Limb (tissue), 2 donors: Measurements from ENCODE around the gene MAST4.

Source experiments
- DNase-seq, 2 donors: peaks; one replicate each; pipeline ENCODE4 v3.0.0-alpha.2; 2016; ENCODE audit errors: extremely low spot score in 2 of 2

Gene MAST4

DNA sequence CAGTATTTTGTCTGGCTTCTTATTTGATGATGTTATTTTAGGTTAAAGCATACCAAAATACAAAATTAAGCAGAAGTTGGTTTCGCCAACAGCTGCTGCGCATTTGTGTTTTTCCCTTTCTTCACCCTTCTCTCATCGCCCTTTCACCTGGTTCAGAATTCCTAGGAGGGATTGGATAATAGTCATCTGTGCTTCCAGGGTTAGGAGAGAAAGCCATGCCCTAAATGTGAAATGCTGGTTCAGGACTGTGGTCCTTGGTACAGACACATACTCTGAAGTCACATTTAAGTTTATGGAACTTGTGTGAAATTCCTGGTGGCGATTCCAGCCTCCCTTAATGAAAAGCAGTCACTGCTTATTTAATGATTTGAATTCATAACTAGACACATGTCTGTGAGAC lies 7.7 kb downstream of the MAST4 start:
- DNase-seq = no peak

DNA sequence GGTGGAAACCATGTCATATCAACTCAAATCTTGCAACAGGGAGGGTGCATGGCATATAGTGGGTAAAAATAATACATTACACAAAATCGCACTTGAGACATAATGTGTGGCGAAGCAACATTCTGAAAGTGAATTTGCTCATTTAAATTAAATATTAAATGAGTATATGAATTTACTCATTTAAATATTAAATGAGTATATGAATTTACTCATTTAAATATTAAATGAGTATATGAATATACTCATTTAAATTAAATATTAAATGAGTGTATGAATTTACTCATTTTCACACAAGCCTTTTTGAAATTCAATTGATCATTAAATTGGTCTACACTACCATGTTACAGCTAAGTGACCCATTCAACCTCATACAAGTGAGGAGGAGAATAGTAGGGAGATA lies 10.5 kb downstream of the MAST4 start:
- no peak for DNase-seq

DNA sequence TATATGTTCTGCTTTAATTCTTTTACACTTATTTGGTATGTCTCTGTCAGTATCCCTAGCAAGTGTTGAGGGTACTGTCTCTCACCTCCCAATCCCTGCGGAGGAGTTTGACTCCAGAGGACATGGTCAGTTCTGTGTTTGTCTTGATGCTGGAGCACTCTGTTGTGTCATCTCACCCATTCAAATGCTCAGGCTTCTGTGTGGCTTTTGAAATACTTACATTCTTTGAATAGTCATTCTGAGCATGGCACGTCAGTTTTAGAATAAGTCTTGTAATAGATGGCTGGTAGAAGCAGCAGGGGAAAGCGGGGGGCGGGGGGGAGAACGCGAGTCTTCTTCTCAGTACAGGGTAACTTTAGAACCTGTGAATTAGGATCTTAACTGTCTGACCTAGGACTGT lies 12.3 kb downstream of the MAST4 start:
- DNase-seq = no peak

DNA sequence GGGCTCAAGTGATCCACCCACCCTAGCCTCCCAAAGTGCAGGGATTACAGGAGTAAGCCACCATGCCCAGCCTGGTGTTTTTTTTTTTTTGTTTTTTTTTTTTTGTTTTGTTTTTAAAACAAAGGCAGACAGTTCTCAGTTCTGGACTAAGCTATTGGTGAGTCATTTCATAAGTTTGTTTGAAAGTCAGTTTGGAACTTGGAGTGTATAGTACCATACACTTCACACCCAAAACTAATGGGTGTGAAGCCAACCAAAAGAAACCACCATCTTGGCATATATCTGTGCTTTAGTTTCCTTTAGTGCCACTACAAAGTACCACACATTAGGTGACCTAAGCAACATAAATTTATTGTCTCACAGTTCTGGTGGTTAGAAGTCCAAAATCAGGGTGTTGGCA lies 13.4 kb downstream of the MAST4 start:
- DNase-seq = no peak

DNA sequence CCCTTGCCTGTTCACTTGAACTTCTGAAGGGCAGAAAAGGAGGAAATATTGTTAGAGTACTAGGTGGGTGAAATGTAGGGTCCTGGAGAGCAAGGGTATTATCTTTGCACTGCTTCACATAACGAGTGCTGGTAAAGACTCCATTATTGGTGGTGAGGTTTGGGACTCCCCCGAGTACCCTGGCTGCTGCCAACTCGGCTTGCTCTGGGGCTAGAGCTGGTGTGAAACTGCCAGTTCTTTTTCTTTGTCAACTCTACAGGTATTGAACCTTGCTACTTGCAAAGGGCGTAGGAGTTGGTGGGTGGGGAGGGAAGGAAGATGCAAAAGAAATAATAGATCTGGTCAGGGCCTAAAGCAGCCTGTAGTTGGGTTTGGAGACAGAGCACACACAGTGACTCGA lies 16.0 kb downstream of the MAST4 start:
- no peak for DNase-seq

DNA sequence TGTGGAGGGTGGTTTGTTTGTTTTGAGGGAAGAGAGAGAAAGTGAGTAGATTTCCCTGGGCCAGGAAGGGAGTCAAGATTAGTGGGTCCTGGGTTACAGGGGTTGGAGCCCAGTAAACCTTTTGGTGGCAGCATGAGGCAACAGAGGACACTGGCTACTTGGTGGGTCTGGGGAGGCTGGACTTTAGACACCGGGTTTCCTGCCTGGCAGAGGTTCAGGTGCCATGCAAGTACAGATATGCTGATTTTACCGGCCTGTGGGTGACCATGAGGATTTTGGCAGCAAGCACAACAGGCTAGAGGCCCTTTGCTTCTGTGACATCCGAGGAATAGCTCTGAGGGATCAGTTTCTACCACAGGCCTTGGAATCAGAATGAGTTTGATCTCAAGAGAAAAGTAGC lies 18.9 kb downstream of the MAST4 start:
- no peak for DNase-seq

DNA sequence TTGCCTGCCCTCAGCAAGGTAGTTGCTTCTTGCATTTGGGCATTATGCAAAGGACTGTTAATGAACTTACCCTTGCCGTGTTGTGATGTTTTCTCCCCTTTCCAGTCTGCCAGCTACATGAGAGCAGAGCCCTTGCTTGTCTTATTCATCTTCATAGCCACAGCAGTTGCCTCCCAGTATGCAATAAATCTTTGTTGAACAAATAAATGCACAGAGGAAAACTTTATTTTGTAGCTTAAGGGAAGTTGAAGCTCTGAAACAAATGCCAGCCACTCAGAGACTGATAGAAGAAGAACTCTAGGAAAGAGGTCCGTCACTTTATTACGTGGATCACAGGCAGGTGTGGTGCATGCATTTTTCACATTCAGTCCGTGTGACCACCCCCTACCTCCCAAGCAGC lies 19.7 kb downstream of the MAST4 start:
- DNase-seq = no peak

DNA sequence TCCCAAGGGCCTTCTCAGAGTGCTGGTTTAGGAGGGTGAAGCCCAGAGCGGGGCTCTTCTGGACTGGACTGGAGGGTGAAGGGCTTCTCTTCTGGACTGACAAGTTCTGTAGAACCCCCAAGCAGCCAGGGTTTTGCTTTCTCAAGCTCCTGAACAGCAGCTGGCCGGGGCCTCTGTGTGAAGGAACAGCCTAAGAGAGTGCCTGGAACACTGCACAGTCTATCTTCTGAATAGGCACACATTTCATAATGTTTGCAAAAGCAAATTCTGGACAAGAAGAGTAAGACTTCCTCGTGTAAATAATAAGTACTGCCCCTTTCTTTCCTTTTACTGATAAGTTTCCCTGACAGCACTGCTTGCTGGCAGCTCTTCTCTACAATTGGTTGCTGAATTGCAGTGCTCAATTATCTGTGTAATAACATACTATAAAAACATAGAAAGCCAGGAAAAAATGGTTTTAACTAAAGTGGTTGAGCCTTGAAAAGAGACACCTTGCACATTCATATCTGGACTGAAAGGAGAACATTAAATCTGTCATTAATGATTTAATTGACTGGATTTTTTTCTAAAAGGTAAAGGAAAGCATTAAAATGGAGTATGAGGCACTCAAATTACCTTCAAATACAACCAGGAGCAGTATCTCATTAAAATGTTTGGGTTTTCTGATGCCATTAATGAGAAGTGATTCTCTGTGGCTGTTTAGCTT lies 20.5 kb downstream of the MAST4 start:
- no peak for DNase-seq

DNA sequence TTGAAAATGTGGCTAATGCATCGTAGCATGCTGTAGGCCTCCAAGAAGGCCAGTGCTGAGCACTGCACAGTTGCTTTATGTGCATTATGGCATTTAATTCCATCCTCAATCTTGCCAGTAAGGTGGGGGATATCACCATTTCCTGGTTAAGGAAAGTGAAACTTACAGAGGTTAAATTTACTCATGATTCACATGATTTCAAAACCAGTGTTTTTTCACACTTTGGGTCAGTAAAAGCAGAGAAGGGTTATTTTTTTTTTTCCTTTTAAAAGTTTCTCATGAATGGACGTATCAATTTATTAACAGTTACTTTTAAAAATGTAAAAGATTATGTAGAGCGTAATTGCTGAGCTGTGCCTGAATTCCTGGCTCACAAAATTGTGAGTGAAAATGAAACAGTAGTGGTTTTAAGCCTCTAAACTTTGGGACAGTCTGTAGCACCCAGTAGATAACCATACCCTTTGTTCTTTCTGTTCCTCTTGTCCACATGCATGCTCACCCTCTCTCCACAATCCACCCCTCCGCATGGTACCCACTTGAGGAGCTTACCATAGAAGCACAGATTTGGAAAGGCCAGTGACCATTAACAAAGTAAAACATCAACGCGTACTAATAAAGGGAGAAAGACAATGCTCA lies 21.2 kb downstream of the MAST4 start:
- DNase-seq = no peak

DNA sequence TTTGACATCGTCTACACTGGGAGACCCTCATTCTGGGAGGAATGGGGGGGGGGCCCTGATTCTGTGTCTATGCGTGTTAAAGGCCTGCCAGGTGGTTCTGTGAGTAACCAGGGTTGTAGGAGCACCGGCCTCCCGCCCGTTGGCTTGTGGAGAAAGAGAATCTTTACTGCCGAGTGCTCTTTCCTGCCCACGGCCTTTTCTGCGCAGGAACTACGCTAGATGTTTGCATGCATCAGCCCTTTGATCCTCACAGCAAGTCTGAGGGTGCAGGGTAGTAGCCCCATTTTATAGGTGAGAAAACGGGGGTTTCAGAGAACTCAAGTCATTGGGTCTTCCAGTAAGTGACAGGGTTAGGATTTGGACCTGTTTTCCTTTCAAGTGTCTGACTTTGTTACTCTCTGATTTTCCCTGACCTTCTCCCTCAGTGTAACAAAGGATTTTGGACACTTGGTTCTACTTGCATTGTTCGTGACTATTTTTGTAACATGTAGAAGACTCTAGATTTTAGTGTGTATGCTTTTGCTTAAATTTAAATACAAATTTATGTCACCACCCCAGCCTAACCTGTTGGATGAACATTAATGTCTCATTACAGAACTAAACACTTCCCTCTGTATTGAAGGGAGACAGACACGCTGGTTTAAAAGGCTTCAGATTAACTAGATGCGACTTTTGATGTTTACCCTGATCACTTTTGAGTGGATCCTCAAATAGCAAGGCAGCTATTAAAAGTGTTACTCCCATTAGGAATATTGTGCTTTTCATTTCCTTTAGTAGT lies 22.0 kb downstream of the MAST4 start:
- DNase-seq = no peak

DNA sequence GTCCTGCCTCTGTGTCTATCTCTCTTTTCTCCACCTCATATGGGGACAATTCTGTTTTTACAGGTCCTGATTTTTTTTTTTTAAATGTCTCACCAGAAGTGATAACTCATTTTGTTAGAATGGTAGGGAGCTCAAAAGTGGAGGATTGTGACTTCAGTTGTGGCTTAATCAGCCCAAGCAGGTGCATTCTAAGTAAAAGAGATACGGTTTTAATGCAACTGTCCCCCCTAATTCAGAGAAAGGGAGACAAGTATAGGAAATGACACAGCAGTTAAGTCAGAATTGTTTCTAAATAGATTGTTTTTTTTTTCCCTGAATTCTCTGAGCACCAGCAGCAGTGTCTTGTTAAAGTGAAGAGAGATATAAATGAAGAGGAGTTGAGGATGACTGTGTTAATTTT lies 24.5 kb downstream of the MAST4 start:
- DNase-seq = no peak

DNA sequence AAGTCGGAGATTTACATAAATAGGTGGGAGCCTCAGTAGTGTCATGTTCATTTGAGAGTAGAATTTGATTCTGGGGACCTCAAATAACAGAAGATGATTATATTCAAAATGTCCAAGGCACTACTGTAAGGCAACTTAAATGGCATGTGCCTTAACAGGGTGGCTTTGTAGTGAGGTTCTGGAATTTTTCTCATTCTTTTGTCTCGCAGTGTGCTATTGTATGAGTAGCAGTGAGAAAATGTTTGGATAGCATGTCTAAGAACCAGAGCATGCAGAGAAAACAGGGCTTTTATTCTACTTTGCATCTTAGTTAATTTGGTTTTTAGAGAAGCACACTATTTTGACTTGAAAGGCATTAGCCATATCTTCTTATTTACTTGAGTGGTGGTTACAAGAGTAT lies 25.0 kb downstream of the MAST4 start:
- no peak for DNase-seq

DNA sequence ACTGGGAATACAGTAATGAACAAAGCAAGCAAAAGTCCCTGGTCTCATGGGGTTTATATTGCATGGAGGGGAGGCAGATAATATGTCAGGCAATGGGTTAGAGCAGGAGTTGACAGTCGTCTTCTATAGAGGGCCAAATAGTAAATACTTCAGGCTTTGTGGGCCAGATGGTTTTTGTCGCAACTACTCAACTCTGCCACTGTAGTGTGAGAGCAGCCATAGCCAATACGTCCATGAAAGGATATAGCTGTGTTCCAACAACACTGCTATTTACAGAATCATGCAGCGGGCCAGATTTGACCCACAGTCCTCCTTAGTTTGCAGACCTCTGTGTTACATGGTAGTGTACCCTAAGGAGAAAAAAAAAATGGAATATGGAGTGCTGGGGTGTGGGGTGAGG lies 25.5 kb downstream of the MAST4 start:
- no peak for DNase-seq

DNA sequence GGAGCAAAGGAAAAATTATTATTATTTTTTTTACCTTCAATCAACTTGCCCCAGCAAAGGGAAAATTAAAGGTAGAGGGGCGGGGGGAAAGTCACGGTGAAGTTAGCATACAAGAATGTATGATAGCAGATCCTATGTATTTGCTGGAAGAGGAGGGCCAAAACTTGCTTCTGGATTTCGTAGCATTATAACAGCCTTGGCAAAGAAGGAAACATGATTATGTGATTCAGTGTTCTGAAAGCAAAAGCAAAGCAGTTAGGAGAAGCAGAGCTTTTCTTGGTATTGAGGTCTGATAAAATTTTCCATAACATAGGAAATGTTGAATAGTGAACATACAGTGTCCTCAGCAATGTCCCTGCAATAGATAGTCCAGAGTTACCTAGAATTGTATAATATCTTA lies 32.4 kb downstream of the MAST4 start:
- no peak for DNase-seq

DNA sequence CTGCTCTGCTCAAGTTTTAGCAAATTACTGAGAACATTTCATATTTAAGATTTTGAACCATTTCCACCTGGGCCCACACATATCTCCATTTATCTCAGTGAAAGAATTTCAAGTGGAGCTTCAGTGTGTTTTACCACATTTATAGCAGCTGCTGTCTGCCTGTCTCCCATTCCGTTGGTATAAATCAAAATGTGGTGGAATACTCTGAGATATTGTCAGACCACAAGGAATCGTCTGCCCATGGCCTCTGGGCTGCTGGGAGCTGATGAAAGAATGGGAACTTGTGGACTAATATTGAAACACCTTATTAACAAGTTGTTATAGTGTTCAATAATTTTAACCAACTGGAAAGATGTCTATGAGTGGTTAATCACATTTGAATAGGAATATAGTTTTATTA lies 33.3 kb downstream of the MAST4 start:
- DNase-seq = no peak

DNA sequence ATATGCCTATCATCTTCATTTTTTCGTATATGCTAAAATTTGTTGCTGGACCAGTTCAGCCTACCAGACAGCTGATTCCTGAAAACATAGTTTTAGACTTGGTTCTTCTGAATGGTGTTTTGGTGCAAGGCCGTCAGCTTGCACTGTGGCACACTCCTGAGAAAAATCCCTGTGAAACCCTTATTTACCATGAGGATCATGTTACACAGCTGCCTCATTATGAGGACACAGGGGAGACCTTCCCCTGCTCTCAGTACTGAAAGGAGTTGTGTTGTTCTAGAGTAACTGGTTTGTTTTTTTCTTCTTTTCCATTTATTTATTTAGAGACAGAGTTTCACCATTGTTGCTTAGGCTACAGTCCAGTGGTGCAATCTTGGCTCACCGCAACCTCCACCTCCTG lies 37.6 kb downstream of the MAST4 start:
- no peak for DNase-seq

DNA sequence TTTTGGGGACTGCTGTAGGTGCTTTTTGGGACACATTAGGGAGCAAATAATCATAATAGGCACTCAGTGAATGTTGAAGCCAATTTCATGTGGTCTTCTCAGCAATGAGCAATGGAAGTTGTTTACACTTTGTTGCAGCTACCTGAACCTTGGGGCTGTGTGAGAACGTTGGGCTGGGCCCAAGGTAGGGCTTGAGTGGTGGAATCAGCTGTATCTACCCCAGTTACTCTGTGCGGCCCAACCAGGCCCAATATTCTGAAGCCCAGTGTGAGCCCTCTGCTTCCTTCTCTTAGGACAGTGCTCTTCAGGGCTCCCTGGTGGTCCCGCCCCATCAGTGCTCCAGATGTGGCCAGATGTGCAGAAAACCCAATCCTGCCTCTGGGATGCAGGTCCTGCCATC lies 38.4 kb downstream of the MAST4 start:
- DNase-seq = no peak

DNA sequence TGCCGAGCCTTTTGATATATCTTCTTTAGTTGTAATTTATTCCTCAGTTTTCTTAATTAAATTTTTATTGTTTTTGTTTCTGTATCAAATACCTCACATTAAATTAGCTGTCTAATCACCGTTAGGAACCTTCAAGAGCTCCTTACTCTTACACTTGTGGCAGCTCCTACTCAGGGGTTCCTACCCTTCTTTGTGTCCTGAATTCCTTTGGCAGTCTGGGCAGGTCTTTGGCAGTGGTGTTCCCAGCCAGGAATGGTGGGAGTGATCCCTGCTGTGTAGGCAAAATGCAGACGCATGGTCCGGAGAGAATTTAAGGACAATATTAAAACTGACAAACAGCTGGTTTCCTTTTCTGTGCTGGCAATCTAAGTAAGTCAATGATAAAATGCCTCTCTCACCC lies 41.8 kb downstream of the MAST4 start:
- no peak for DNase-seq

DNA sequence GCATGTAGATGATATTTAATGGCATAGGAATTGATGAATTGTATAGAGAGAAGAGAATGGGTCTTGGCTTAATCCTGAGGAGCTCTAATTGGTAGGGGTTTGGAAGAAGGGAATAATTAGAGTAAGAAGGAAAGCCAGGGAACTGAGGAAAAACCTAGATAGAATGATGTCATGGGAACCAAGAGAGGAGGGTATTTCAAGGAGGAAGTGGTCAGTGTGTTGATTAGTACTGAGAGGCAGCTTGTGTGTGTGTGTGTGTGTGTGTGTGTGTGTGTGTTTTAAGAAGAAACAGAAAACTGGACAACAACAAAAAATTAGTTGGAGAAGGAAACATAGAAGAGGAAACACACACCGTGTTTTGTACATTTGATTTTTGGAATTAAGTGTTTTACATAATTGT lies 42.8 kb downstream of the MAST4 start:
- no peak for DNase-seq

DNA sequence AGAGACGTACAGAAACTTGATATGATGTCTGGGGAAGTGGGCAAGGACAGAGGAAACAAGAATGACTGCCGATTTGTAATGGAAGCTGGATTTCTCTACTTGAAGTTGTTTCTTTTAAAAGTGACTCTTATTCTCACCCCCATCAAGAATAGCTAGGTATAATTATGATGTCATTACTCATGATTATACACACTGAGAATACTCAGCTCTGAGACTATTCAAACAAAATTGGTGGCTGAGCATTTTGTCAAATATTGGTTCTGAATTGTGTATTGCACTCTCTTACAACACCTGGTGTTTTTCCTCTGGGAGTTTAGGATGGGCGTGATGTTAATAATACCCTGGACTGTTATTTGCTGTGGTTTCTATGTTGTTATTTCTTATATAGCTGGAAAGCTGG lies 46.3 kb downstream of the MAST4 start:
- DNase-seq = no peak

DNA sequence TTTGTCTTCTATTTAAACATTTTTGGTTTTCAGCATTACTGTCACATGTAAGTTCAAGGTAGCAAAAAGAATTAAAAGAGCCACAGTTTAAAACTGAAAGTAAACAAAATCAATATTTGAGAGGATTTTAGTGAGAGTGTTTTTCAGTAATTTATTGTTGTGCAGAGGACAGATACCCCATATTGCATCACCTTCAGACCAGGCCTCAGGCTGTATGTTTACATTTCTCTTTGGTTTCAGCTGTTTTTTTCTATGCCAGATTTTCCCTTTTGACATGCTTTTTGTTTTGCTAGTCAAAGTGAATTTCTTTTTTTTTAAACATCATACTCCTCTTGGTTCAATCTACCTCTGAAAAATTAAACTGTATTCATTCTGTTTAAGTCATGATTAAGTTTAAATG lies 47.2 kb downstream of the MAST4 start:
- DNase-seq = no peak

DNA sequence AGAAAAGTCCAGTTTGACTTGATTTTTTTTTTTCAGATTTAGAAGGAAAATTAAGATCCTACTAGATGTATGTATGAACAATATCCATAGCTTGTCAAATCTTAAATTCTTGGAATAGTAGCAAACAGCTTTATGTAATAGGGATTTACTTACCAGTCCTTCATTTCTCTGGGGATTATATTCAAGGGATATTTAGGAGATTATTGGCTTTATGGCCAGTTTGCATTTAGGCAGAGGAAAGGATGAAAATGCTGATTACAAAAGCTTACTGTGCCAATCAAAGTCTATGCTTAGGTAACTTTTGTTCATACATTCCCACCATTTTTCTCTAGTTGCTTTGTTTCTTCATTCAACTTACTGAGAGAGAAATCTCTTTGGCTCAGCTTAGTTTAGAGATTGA lies 47.9 kb downstream of the MAST4 start:
- no peak for DNase-seq

DNA sequence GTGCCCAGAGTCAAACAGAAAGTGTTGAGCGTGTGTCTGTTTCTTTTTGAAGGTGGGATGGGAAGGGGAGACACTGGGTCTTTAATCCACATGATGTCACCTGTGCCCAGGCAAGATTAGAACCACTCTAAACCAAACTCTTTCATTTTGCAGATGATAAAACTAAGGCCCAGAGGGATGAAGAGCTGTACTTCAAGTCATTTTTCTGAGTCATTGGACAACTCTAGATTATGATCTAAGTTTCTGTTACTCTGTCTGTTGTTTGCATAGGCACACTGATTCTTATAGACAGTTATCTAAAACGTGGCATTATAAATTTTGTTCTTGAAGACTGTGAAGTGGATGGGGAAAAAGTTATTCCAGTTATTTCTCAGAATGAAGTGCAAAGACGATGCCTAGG lies 48.8 kb downstream of the MAST4 start:
- no peak for DNase-seq
